ENCODE measurements around the gene PELI2. TPM values are rescaled to one million over a fixed set of nuclear protein-coding genes. Genes with fewer than 3 reads are reported as not detected.
"Not testable (repeated sequence)": the region's sequence is repeated elsewhere in the genome, so short reads cannot be mapped to it uniquely, and the experiment has no call there.

The PELI2 gene
- total RNA-seq, 2 donors from 2014 or later, result 12.2 to 22.7 TPM

DNA sequence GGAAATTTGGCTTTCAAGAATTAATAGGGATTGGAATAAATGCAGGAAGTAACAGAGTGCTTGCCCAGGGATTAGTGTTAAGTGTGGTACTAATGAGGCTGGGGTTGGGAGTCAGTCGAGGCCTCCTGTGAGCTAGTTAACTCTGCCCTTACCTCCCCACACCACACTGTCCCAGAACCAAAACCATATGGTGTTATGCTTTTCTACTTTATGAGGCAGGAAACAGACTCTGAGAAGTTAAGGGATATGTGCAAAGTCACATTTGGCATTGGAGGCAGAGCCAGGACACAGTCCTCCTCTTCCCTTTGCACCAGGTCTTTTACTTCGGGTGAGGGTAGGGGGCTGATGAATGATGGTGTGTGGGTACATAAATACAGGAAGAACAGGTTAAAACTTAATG, 41.9 kb downstream of the PELI2 start:
- DNase-seq (no peak), ATAC-seq (no peak)
- intact Hi-C loops (cut with DNase I, micrococcal nuclease), result no loop called here

DNA sequence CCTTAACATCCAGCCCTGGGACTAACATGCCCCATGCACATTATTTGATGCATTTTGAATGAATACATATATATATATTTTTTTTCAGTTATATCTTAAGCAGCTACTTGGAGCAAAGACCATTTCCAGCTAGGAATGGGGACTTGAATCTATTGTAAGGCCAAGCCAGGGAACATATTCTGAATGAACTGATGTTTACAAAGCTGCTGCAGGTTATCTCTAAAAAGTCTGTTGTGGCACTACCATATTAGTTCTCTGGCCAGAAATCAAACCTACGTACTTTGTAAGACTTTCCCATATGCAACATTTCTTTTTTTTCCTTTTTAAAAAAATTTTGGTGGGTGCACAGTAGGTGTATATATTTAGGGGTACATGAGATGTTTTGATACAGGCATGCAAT, 43.4 kb downstream of the PELI2 start:
- no peak for ATAC-seq
- intact Hi-C loops (cut with DNase I, micrococcal nuclease), result no loop called here
- DNase-seq, result no peak

DNA sequence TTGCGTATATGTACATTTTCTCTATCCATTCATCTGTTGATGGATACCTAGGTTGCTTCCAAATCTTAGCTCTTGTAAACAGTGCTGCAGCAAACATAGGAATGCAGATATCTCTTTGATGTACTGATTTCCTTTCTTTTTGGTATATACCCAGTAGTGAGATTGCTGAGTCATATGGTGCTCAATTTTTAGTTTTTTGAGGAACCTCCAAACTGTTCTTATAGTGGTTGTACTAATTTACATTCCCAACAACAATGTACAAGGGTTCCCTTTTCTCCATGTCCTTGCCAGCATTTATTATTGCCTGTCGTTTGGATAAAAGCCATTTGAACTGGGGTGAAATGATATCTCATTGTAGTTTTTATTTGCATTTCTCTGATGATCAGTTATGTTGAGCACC, 44.3 kb downstream of the PELI2 start:
- no peak for ATAC-seq
- intact Hi-C loops (cut with DNase I, micrococcal nuclease), result no loop called here
- no peak for DNase-seq

DNA sequence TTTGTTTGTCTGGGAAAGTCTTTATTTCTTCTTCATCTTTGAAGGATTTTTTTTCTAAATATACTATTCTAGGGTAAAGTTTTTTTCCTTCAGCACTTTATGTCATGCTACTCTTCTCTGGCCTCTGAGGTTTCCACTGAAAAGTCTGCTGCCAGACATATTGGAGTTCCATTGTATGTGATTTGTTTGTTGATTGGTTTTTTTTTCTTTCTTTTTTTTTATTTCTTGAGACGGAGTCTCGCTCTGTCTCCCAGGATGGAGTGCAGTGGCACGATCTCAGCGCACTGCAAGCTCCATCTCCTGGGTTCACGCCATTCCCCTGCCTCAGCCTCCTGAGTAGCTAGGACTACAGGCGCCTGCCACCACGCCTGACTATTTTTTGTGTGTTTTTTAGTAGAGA, 48.4 kb downstream of the PELI2 start:
- DNase-seq; ATAC-seq; intact Hi-C loops (cut with DNase I, micrococcal nuclease): not testable (repeated sequence)

DNA sequence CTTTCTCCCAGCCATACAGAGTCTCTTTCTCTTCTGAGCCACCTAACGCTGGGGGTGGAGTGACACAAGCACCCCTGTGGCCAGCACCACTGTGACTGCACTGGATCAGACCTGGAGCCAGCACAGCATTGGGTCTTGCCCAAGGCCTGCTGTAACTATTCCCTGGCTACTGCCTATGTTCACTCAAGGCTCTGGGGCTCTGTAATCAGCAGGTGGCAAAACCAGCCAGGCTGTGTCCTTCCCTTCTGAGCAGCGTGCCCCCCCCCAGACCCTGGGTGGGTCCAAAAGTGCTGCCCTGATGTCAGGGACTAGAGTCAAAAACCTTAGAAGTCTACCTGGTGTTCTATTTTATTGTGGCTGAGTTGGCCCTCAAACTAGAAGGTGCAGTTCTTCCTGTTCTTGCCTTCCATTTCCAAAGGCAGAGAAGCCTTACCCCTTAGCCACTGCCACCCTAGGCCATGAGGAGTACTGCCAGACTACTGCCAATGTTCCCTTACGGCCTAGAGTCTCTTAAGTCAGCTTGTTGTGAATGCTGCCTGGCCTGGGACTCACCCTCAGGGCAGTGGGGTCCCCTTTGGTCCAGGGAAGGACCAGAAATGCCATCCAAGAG, 49.9 kb downstream of the PELI2 start:
- DNase-seq, result no peak
- no peak for ATAC-seq
- intact Hi-C loops (cut with DNase I, micrococcal nuclease), result no loop called here

DNA sequence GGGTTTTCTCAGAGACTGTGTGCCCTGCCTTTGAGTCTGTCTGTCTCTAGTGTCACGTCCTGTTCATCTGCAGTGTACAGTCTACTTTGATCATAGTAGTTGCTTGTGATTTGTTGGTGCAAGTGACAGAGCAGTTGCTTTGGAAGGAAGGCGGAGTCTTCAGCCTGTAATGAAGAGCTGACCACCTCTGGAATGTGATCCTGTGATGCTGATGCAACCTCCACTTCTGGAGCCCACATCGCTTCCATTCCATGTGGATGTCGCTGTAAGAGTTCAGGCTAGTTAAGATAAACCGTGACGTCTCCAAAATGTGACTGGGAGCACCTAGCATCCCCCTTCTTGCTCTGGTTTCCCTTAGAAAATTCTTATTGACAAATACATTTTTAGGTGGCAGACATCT, 51.8 kb downstream of the PELI2 start:
- intact Hi-C loops (cut with DNase I, micrococcal nuclease), result no loop called here
- no peak for ATAC-seq

DNA sequence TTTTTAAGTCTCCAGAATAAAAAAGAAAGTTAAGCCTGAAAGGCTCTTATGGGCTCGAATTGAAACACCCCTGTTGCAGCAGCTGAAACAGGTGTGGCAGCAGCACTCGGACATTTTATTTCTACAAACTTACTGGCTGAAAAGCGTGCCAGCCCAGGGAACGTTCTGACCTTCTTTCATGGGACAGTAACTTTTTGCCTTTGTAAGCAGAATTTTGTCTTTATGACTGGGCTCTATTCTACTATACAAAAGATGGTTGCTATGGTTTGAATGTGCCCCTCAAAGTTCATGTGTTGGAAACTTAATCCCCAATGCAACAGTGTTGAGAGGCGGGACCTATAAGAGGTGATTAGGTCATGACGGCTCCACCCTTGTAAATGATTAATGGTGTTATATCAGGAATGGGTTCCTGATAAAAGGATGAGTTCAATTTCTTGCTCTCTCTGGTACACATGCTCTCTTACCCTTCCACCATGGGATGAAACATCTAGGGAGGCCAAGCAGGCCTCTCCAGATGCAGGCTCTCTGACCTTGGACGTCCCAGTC, 52.7 kb downstream of the PELI2 start:
- ATAC-seq, result no peak
- intact Hi-C loops (cut with DNase I, micrococcal nuclease), result no loop called here
- DNase-seq, result no peak

More for the DNA sequence above, 51.8 kb downstream of the PELI2 start:
- DNase-seq, result no peak

DNA sequence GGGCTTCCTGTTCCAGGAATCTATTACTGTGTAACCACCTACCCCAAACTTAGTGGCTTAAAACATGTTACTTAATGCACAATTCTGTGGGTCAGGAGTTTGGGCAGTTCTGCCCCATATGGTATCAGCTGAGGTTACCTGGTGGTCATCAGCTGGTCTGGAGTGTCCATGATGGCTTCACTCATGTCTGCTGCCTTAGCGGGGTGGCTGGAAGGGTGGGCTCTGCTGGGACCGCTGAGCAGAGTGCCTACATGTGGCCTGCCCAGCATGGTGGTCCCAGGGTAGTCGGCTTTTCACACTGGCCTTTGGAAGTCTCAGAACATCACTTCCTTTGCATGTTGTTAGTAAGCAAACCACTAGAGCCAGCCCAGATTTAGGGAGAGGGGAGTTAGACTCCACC, 53.9 kb downstream of the PELI2 start:
- no peak for DNase-seq
- intact Hi-C loops (cut with DNase I, micrococcal nuclease), result no loop called here

DNA sequence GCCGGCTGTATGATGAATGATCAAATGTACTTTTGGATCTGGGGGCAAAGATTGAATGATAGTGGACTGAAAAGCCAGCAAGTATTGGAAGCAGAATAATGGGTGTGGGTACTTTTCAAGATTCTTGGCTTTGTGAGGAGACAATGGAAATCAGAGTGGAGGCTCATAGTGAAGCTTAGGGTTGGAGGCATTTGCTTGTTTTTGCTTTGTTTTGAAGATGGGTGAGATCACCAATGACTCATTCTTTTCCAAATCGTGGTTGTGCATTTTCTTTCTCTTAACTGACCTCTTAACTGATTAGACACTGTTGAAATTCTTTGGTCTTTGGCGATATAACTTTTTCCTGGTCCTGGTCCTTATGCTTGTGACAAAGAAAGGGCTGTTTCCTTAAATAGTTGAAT, 54.4 kb downstream of the PELI2 start:
- ATAC-seq (no peak), DNase-seq (no peak)
- intact Hi-C loops (cut with DNase I, micrococcal nuclease), result no loop called here

More for the DNA sequence above, 53.9 kb downstream of the PELI2 start:
- ATAC-seq, result no peak

DNA sequence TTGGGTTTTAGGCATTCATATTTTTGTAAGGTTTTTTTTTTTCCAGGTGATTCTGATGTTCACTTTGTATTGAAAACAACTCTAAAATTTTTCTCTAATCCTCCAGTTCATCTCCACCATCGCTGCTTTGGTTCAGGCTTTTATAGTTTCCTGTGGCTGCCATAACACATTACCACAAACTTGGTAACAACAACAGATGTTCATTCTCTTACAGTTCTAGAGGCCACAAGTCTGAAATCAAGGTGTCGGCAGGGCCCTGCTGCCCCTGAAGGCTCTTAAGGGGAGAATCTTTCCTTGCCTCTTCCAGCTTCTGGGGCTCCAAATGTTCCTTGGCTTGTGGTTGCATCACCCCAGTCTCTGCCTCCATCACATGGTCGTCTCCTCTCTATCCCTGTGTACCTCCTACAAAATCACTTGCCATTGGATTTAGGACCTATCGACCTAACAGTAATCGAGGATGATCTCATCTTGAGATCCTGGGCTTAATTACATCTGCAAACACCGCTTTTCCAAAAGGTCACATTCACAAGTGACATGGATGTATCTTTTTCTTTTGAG, 55.2 kb downstream of the PELI2 start:
- DNase-seq, result no peak
- intact Hi-C loops (cut with DNase I, micrococcal nuclease), result no loop called here
- ATAC-seq, result no peak

DNA sequence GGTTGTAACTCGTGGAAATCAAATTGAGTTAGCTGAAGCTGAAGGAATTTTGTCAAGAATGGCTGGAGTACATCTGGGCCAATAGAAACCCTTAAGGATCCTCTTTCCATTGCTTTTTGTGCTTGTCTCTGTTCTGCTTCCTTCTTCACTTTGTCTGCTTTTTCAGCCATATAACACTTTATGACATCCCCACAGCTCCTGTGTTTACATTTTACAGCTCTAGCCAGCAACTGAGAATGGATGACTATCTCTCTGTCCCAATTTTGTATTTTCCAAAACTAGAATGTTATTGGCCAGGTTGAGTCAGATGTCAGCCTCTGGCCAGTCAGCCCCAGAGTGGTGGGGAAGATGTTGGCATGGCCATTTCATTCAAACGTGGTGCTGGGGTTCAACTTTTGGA, 57.6 kb downstream of the PELI2 start:
- ATAC-seq (peak; percentile 89), DNase-seq (no peak)
- intact Hi-C loops (cut with DNase I, micrococcal nuclease), result no loop called here

DNA sequence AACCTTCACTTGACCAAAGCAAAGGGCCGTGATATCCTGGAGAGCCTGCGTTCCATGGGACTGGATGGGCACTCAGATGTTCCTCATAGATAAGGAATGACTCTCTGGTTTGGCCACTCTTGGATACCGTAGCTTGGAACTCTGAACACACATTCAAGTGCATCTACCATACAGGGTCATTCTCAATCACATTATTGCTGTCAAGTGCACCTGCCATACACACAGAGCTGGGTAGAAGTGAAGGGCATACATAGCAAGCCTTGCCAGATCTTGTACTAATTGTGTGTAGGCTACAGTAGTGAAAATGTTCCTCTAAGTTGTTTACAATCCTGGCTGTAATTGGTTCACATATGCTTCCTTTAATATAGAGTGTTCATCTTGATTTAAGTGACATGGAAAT, 58.3 kb downstream of the PELI2 start:
- intact Hi-C loops (cut with DNase I, micrococcal nuclease), result no loop called here
- peak; percentile 22 for ATAC-seq
- no peak for DNase-seq

DNA sequence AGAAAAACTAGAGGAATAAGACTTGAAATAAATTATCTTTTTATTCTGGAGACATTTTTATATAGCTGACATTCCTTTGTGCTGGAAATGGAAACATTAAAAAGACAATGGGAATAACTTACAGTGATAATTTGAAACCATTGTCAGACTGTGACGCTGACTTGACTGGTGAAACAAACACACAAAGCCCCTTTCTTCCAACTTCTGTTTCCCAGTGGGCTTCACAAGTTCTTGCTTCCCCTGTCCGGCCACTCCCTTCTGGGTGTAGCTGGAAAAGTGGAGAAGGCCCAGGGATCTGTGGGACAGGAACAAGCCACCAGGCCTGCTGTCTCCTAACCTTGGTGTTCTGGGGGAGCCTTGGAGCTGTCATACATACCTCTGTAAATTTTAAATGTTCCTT, 58.8 kb downstream of the PELI2 start:
- ATAC-seq, result no peak
- intact Hi-C loops (cut with DNase I, micrococcal nuclease), result no loop called here

DNA sequence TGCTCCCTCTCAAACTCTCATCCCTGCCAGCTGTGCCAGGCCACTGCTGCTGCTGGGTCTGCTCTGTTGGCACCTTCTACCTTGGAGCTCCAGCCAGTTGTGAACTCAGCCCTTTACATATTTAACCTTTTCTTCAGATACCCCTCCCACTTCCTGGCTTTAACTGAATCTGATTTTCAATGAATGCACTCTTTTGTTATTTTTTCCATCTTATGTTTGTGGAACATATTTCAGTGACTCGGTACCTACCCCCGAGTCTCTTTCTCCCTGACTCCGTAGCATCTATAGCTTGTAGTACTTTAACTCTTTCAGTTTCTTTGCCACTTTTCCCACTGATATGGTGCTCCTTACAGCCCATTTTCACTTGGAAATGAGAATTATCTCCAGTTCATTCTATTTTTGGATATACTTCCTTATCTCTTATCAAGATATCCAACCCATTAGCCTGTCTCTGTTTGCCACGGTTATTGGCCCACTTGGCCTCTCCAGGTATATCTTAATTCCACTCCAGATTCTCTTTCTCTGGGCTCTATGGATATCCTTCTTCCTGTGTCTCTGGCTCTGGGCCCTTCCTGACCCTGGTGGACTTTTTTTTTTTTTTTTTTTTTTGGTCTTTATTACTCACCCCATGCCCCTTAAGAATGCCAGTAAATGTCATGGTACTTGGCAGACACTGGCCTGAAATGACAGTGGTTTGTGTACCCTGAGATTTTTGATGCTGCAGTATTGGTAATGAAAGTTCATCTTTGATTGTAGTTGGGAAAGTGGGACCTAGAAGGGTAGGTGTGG, 62.7 kb downstream of the PELI2 start:
- ATAC-seq, result no peak
- intact Hi-C loops (cut with DNase I, micrococcal nuclease), result no loop called here
- no peak for DNase-seq

More for the DNA sequence above, 58.8 kb downstream of the PELI2 start:
- DNase-seq, result no peak

DNA sequence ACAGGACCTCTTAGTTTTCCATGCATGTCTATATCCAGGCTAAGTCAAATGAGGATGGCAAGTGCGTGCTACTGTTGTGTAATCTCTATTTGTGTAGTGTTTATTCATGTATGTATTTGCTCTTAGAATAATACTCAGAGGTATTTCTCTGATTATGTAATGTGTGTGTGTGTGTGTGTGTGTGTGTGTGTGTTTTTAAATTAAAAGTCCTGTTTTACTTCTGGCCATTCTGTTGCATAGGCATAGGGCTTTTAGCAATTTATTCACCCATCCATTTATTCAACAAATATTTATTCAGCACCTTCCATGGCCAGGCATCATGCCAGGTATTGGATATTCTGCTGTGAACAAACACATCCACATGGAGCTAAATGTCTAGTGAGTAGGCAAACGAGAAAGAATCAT, 63.5 kb downstream of the PELI2 start:
- intact Hi-C loops (cut with DNase I, micrococcal nuclease), result no loop called here
- DNase-seq, result peak in 1 of 2 donors; percentile 23
- peak; percentile 74 for ATAC-seq

DNA sequence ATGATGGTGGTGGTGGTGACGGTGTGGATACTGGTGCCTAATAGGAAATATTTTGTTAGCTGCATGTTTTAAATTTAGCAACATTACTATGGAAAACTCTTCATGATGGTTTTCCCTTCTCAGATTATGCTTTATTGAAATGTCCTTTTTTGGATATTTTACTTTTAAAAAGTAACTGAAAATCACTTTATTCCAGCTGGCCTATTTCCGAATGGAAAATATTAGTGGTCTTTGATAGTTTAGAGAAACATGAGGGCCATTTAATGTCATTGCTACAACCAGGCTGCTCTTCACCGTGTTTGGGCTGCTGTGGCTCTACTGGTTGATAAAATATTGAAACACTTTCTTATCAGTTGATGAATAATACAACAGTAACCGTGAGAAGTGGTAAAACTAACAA, 64.2 kb downstream of the PELI2 start:
- no peak for DNase-seq
- ATAC-seq, result no peak
- intact Hi-C loops (cut with DNase I, micrococcal nuclease), result no loop called here

DNA sequence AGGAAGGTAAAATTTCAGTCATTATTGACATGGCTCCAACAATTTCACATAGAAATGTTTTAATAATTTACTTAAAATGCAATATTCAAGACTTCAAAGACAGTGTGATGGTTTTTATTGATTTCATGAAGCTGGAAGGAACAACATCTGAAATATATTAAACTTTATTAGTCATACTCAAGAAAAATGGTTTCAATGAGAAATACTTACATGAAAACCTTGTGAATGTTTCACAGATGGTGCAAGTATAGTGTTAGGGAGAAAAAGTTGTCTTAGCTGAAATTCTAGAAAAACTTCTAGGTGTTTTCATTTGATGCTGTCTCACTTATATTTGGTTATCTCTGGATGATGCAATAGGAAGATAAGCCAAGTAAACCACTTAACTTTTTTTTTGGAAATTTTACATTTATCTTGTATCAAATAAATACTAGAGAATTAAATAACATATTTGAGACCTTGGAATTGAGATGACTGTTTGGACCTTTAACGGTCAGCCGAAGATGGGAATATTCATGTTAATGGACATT, 65.5 kb downstream of the PELI2 start:
- no peak for DNase-seq
- no peak for ATAC-seq
- intact Hi-C loops (cut with DNase I, micrococcal nuclease), result no loop called here

DNA sequence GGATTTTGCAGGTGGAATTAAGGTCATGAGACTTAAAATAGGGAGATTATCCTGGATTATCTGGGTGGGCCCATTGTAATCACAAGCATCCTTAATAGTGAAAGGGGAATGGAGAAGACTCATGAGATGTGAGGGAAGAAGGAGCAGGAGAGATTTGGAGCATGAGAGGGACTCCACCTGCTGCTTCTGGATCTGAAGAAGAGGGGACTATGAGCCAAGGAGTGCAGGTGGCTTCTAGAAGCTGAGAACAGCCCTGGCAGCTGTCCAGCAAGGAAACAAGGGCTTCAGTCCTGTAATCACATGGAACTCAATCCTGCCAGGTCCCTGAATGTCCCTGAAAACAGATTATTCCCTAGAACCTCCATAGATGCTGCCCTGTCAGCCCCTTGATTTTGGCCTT, 67.8 kb downstream of the PELI2 start:
- DNase-seq (peak in 1 of 2 donors; percentile 37), ATAC-seq (peak; percentile 34)
- intact Hi-C loops (cut with DNase I, micrococcal nuclease), result no loop called here

DNA sequence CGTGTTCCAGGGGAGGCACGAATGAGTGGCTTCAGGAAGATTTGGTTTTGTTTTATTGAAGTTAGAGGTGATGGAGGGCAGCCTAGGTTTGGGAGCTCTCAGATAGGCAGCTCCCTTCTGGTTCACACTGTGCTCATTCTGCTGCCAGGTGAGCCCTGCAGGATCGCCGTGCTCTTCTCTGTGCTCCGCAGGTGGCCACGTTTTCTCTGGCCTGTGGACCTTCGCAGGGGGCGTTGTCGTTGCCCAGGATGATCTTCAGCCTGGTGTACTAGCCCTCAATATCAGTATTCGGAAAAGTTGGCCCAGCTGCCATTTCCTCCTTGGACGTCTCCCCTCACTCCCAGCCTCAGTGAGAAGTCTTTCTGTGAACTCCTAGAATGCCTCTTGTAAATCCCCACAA, 69.5 kb downstream of the PELI2 start:
- no peak for ATAC-seq
- DNase-seq, result no peak
- intact Hi-C loops (cut with DNase I, micrococcal nuclease), result no loop called here

DNA sequence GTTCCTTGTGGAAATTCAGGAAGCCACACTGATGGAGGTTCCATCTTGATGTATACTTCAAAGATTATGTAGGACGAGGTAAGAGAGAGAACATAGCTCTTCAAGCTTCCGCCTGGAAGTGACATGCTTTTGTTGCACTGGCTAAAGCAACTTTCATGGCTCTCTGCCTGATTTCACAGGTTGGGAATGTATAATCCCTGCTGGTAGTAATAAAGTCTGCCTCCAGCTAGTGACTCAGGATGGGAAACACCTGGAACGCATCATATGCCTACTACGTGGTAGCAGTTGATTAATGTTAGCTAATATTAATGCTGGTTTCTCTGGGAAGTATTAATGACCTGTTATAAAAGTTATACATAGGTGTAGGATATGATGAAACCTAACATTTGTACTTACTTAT, 71.1 kb downstream of the PELI2 start:
- DNase-seq (no peak), ATAC-seq (no peak)
- intact Hi-C loops (cut with DNase I, micrococcal nuclease), result no loop called here
